LNCAP (cell line): ENCODE data around the gene CLN3.

ENCODE experiments used
- TF ChIP-seq, protein P1 (sequence below): fragments of 450-650 bp; IDR thresholded peaks from 2 replicates; pipeline ENCODE4 v1.5.1; 2017; ENCODE audit warnings: mild to moderate bottlenecking

Gene CLN3

DNA sequence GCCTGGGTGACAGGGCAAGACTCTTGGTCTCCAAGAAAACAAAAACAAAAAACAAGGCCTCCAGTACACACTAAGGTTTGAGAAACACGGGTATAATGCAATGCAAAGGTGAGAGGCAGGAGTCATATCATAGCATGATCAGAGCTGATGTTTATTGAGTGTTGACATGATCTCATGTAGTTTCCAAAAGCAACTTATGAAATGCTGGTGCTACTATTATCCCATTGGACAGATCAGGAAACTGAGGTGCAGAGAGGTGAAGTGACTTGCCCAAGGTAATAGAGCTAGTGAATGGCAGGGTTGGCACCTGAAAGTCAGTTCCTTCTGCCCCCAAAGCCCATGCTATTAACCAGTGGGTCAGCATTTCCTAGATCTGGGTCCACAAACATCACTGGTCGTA lies 16.7 kb downstream of the CLN3 start:
- TF ChIP-seq, protein P1, sequence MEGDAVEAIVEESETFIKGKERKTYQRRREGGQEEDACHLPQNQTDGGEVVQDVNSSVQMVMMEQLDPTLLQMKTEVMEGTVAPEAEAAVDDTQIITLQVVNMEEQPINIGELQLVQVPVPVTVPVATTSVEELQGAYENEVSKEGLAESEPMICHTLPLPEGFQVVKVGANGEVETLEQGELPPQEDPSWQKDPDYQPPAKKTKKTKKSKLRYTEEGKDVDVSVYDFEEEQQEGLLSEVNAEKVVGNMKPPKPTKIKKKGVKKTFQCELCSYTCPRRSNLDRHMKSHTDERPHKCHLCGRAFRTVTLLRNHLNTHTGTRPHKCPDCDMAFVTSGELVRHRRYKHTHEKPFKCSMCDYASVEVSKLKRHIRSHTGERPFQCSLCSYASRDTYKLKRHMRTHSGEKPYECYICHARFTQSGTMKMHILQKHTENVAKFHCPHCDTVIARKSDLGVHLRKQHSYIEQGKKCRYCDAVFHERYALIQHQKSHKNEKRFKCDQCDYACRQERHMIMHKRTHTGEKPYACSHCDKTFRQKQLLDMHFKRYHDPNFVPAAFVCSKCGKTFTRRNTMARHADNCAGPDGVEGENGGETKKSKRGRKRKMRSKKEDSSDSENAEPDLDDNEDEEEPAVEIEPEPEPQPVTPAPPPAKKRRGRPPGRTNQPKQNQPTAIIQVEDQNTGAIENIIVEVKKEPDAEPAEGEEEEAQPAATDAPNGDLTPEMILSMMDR: no peak

DNA sequence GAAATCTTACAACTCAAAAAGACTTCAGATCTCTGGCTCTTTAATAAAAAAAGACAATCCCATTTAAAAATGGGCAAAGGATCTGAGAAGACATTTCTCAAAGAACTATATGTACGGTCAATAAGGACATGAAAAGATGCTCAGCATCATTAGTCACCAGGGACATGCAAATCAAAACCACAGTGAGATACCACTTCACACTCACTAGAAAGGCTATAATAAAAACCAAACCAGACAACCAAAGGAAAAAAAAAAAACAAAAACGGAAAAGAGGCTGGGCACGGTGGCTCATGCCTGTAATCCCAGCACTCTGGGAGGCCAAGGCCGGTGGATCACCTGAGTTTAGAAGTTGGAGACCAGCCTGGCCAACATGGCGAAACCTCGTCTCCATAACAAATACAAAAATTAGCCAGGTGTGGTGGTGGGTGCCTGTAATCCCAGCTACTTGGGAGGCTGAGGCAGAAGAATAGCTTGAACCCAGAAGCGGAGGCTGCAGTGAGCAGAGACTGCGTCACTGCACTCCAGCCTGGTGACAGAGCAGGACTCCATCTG lies 18.1 kb downstream of the CLN3 start:
- TF ChIP-seq, protein P1: no peak
